ENCODE data around the gene MAZ.

Gene MAZ

GRCh38 chr16:29809031-29809747 lies 2.9 kb downstream of the MAZ start:
- Mint-ChIP-seq H3K36me3 (ENCODE audit: low read depth) (peaks cover 51% of the 10 kb centered on the region), H3K27ac (peak overlapping the region; percentile 95), H3K4me1 (ENCODE audit: low read depth) (peaks cover 66% of the 10 kb centered on the region), H3K27me3 (peaks cover 29% of the 10 kb centered on the region), H3K4me3 (peak overlapping the region; percentile 87), H3K9me3 (no peaks in the 10 kb centered on the region)
- intact Hi-C loops (cut with micrococcal nuclease) = loop anchor here (5.0 kb wide), 1 partner anchor 188 kb away; the partner anchor contains the start of genes HIRIP3 and INO80E

- intact Hi-C loops (cut with micrococcal nuclease) = loop anchor here (5.0 to 10.0 kb wide), 3 partner anchors 165 to 187 kb away; partner anchors contain the start of genes HIRIP3, INO80E and TAOK2
- H3K4me3 Mint-ChIP-seq = peak overlapping the region; percentile 11
- peaks cover 45% of the 10 kb centered on the region for H3K36me3 Mint-ChIP-seq (ENCODE audit: low read depth)
- peaks cover 68% of the 10 kb centered on the region for H3K4me1 Mint-ChIP-seq (ENCODE audit: low read depth)
- peak overlapping the region; percentile 82 for H3K27ac Mint-ChIP-seq
- H3K27me3 Mint-ChIP-seq = peaks cover 36% of the 10 kb centered on the region
- H3K9me3 Mint-ChIP-seq = no peaks in the 10 kb centered on the region
Observed at GRCh38 chr16:29809850-29810698, 3.7 kb downstream of the MAZ start.

GRCh38 chr16:29810699-29811169 lies 4.4 kb downstream of the MAZ start:
- Mint-ChIP-seq H3K9me3 (no peaks in the 10 kb centered on the region), H3K4me1 (ENCODE audit: low read depth) (peaks cover 69% of the 10 kb centered on the region), H3K4me3 (peak overlapping the region; percentile 11), H3K36me3 (ENCODE audit: low read depth) (peaks cover 42% of the 10 kb centered on the region), H3K27me3 (peaks cover 36% of the 10 kb centered on the region), H3K27ac (peak overlapping the region; percentile 82)
- intact Hi-C loops (cut with micrococcal nuclease) = loop anchor here (10.0 kb wide), 2 partner anchors 164 to 166 kb away; partner anchors contain the start of gene TAOK2

GRCh38 chr16:29811170-29811895 lies 5.0 kb downstream of the MAZ start:
- peaks cover 48% of the 10 kb centered on the region for H3K36me3 Mint-ChIP-seq (ENCODE audit: low read depth)
- no peaks in the 10 kb centered on the region for H3K9me3 Mint-ChIP-seq
- peaks cover 69% of the 10 kb centered on the region for H3K4me1 Mint-ChIP-seq (ENCODE audit: low read depth)
- H3K27me3 Mint-ChIP-seq = peaks cover 36% of the 10 kb centered on the region
- H3K4me3 Mint-ChIP-seq = peak overlapping the region; percentile 78
- H3K27ac Mint-ChIP-seq = peak overlapping the region; percentile 82
- intact Hi-C loops (cut with micrococcal nuclease) = loop anchor here (10.0 kb wide), 2 partner anchors 163 to 167 kb away; partner anchors contain the start of gene TAOK2

GRCh38 chr16:29811896-29812665 lies 5.8 kb downstream of the MAZ start, which contains the start of gene PRRT2:
PRRT2 (plus strand) TSS chr16:29812193; CDS start chr16:29813055, 862 bp downstream.
- H3K9me3 Mint-ChIP-seq = no peaks in the 10 kb centered on the region
- H3K27me3 Mint-ChIP-seq = peaks cover 36% of the 10 kb centered on the region
- peaks cover 74% of the 10 kb centered on the region for H3K4me1 Mint-ChIP-seq (ENCODE audit: low read depth)
- H3K4me3 Mint-ChIP-seq = peak within 1 kb of the TSS; percentile 78
- H3K36me3 Mint-ChIP-seq (ENCODE audit: low read depth) = peaks cover 54% of the 10 kb centered on the region
- intact Hi-C loops (cut with micrococcal nuclease) = loop anchor here (10.0 kb wide), 2 partner anchors 163 to 167 kb away; partner anchors contain the start of gene TAOK2
- H3K27ac Mint-ChIP-seq = peak within 1 kb of the TSS; percentile 82

- intact Hi-C loops (cut with micrococcal nuclease) = loop anchor here (10.0 kb wide), 2 partner anchors 162 to 168 kb away; partner anchors contain the start of gene TAOK2
- Mint-ChIP-seq H3K9me3 (no peaks in the 10 kb centered on the region), H3K36me3 (ENCODE audit: low read depth) (peaks cover 51% of the 10 kb centered on the region), H3K27me3 (peaks cover 36% of the 10 kb centered on the region), H3K4me1 (ENCODE audit: low read depth) (peaks cover 80% of the 10 kb centered on the region), H3K4me3 (peak overlapping the region; percentile 78), H3K27ac (no peak overlapping the region)
Observed at GRCh38 chr16:29812754-29813643, 6.7 kb downstream of the MAZ start.

- intact Hi-C loops (cut with micrococcal nuclease) = loop anchor here (10.0 kb wide), 2 partner anchors 161 to 169 kb away; partner anchors contain the start of gene TAOK2
- Mint-ChIP-seq H3K4me3 (no peak overlapping the region), H3K27ac (peak overlapping the region; percentile 2), H3K9me3 (no peaks in the 10 kb centered on the region), H3K27me3 (peaks cover 36% of the 10 kb centered on the region), H3K36me3 (ENCODE audit: low read depth) (peaks cover 51% of the 10 kb centered on the region), H3K4me1 (ENCODE audit: low read depth) (peaks cover 80% of the 10 kb centered on the region)
Observed at GRCh38 chr16:29813644-29814562, 7.6 kb downstream of the MAZ start.

GRCh38 chr16:29814592-29814991 lies 8.3 kb downstream of the MAZ start:
- Mint-ChIP-seq H3K36me3 (ENCODE audit: low read depth) (peaks cover 51% of the 10 kb centered on the region), H3K27me3 (peaks cover 36% of the 10 kb centered on the region), H3K27ac (peak overlapping the region; percentile 98), H3K9me3 (no peaks in the 10 kb centered on the region), H3K4me3 (no peak overlapping the region), H3K4me1 (ENCODE audit: low read depth) (peaks cover 82% of the 10 kb centered on the region)
- intact Hi-C loops (cut with micrococcal nuclease) = loop anchor here (10.0 kb wide), 2 partner anchors 160 to 170 kb away; partner anchors contain the start of gene TAOK2

- H3K4me1 Mint-ChIP-seq (ENCODE audit: low read depth) = peaks cover 81% of the 10 kb centered on the region
- no peaks in the 10 kb centered on the region for H3K9me3 Mint-ChIP-seq
- H3K36me3 Mint-ChIP-seq (ENCODE audit: low read depth) = peaks cover 51% of the 10 kb centered on the region
- peak overlapping the region; percentile 96 for H3K4me3 Mint-ChIP-seq
- H3K27ac Mint-ChIP-seq = peak overlapping the region; percentile 98
- intact Hi-C loops (cut with micrococcal nuclease) = loop anchor here (10.0 kb wide), 2 partner anchors 160 to 170 kb away; partner anchors contain the start of gene TAOK2
- H3K27me3 Mint-ChIP-seq = peaks cover 36% of the 10 kb centered on the region
Observed at GRCh38 chr16:29815032-29815721, 8.8 kb downstream of the MAZ start.

GRCh38 chr16:29815793-29816693 lies 9.7 kb downstream of the MAZ start, which contains the start of gene PAGR1:
PAGR1 (plus strand) TSS chr16:29816152; CDS start chr16:29816526, 374 bp downstream.
- peaks cover 51% of the 10 kb centered on the region for H3K36me3 Mint-ChIP-seq (ENCODE audit: low read depth)
- peak within 1 kb of the TSS; percentile 96 for H3K4me3 Mint-ChIP-seq
- intact Hi-C loops (cut with micrococcal nuclease) = loop anchor here (1.0 to 10.0 kb wide), 4 partner anchors 11 to 171 kb away; partner anchors contain the start of genes KIF22 and TAOK2
- peaks cover 76% of the 10 kb centered on the region for H3K4me1 Mint-ChIP-seq (ENCODE audit: low read depth)
- H3K27me3 Mint-ChIP-seq = peaks cover 36% of the 10 kb centered on the region
- H3K9me3 Mint-ChIP-seq = no peaks in the 10 kb centered on the region
- peak within 1 kb of the TSS; percentile 98 for H3K27ac Mint-ChIP-seq

Data from dendritic cell treated with granulocyte-macrophage colony-stimulating factor and Interleukin-4, amounts not matched to agents 40 ng/mL and 50 ng/mL, for 4 days (primary cell).